ENCODE results near the gene TJP3.

DNA sequence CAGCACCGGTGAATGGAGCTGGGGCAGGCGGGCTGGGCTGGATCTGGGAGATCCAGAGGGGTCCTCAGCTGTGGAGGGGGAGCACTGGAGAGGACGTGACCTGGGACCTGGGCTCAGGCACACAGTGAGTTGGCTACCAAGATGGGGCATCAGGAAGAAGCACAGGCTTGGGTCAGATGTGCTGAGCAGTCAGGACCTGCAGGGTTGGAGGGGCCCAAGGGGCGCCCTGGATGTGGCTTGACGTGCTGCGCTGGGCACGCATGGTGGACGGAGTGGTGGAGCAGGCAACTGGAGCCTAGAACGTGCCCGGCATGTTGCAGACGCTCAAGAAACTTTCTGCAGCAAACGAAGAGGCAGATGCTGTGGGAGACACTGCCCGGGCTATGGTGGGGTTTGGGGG, 28.6 kb upstream of the TJP3 start:
- TF ChIP-seq, protein P1, sequence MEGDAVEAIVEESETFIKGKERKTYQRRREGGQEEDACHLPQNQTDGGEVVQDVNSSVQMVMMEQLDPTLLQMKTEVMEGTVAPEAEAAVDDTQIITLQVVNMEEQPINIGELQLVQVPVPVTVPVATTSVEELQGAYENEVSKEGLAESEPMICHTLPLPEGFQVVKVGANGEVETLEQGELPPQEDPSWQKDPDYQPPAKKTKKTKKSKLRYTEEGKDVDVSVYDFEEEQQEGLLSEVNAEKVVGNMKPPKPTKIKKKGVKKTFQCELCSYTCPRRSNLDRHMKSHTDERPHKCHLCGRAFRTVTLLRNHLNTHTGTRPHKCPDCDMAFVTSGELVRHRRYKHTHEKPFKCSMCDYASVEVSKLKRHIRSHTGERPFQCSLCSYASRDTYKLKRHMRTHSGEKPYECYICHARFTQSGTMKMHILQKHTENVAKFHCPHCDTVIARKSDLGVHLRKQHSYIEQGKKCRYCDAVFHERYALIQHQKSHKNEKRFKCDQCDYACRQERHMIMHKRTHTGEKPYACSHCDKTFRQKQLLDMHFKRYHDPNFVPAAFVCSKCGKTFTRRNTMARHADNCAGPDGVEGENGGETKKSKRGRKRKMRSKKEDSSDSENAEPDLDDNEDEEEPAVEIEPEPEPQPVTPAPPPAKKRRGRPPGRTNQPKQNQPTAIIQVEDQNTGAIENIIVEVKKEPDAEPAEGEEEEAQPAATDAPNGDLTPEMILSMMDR (IDR thresholded peaks at IDR 0.05), result no peak
- TF ChIP-seq POLR2A (IDR thresholded peaks at IDR 0.05), result no peak
- TF ChIP-seq EP300 (IDR thresholded peaks at IDR 0.05), result no peak
